ENCODE results near the gene YWHAQ.

DNA sequence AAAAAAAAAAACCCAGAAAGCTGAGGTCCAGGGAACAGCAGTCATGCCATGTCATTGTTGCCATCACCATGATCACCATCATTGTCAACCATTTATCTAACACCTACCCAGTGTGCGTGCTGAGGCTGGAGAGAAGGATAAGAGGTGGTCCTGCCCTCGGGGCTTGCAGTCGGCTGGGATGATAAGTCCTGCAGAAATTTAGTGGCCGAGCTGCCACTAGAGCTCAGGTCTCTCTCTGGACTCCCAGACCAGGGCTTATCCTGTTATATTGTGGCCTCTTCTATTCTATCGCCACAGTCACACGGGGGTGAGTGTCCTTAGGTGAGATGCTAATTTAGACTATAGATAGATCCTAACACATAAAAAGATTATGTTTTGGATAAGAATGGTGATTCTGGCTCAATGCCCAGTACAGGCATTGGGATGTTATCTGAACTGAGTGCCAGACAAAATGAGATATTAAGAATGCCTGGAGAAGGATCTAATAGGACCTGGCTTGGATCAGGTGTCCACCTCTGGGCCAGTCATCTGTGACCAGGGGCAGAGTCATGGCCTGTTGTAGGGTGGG is 43.2 kb upstream of the YWHAQ start:
- TF ChIP-seq, protein P1, sequence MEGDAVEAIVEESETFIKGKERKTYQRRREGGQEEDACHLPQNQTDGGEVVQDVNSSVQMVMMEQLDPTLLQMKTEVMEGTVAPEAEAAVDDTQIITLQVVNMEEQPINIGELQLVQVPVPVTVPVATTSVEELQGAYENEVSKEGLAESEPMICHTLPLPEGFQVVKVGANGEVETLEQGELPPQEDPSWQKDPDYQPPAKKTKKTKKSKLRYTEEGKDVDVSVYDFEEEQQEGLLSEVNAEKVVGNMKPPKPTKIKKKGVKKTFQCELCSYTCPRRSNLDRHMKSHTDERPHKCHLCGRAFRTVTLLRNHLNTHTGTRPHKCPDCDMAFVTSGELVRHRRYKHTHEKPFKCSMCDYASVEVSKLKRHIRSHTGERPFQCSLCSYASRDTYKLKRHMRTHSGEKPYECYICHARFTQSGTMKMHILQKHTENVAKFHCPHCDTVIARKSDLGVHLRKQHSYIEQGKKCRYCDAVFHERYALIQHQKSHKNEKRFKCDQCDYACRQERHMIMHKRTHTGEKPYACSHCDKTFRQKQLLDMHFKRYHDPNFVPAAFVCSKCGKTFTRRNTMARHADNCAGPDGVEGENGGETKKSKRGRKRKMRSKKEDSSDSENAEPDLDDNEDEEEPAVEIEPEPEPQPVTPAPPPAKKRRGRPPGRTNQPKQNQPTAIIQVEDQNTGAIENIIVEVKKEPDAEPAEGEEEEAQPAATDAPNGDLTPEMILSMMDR (IDR thresholded peaks at IDR 0.05) = no peak
- TF ChIP-seq EZH2phosphoT487 (IDR thresholded peaks at IDR 0.05) (no peak), EZH2 (IDR thresholded peaks at IDR 0.05) (no peak)

All from neural progenitor cell (in vitro differentiated cells).